Neural progenitor cell (in vitro differentiated cells): ENCODE data around the gene PDE9A.

Source experiments
- CTCF ChIP-seq: fragments of 200-600 bp; sonication (generic); IDR thresholded peaks from 2 replicates; pipeline ENCODE4 v1.5.1; 2017; ENCODE audit warnings: antibody characterized with exemption, mild to moderate bottlenecking
- EZH2 ChIP-seq: fragments of 200-600 bp; sonication (generic); IDR thresholded peaks from 2 replicates; pipeline ENCODE4 v1.6.1; 2017; ENCODE audit warnings: antibody characterized with exemption, mild to moderate bottlenecking, moderate library complexity

GRCh38 chr21:42627527-42628289, 25.7 kb upstream of the PDE9A start:
- TF ChIP-seq EZH2 (no peak), CTCF (no peak)
